ENCODE data around the gene FBXL13. TPM values are rescaled to one million over a fixed set of nuclear protein-coding genes. Genes with fewer than 3 reads are reported as not detected.

The FBXL13 gene
- total and polyA plus RNA-seq, 10 of the 15 experiments (the other 5 are each of a cell fraction or from before 2014, with no cell fraction given): 0.08 to 0.95 (median 0.28) TPM; not detected in 2

- DNase-seq (ENCODE audit: low read depth, low spot score) (no peak), ATAC-seq (no peak), FAIRE-seq (no peak)
- Histone ChIP-seq H3K4me2 (ENCODE audit: control insufficient read depth, insufficient read depth) (no peak overlapping the region), H2AFZ (ENCODE audit: control insufficient read depth, low read depth, low read length) (no peak overlapping the region), H3K36me3 (ENCODE audit: control insufficient read depth in 2 of 2, insufficient read depth in 2 of 2, low read length in 1 of 2) (peaks cover 0 to 13% of the 10 kb centered on the region in 2 experiments; a peak in 2 of 4 replicates), H3K27me3 (replicated peaks in 1 of 2; ENCODE audit: control insufficient read depth in 2 of 2, insufficient read depth in 2 of 2, low read length in 1 of 2) (no peaks in the 10 kb centered on the region), H3K4me3 (no peak overlapping the region), H3K4me1 (ENCODE audit: control insufficient read depth, insufficient read depth, low read length) (no peaks in the 10 kb centered on the region), H3K9ac (ENCODE audit: control insufficient read depth, insufficient read depth, low read length) (no peak overlapping the region), H3K27ac (ENCODE audit: control insufficient read depth, insufficient read depth) (no peak overlapping the region), H4K20me1 (ENCODE audit: control insufficient read depth, insufficient read depth) (no peaks in the 10 kb centered on the region), H3K9me3 (replicated peaks; ENCODE audit: control insufficient read depth, insufficient read depth, low read length) (no peaks in the 10 kb centered on the region), H3K79me2 (ENCODE audit: control insufficient read depth, insufficient read depth, low read length) (no peaks in the 10 kb centered on the region)
- ChIA-PET RAD21 (ENCODE audit: unreplicated experiment) (no interaction called here), CTCF (interaction anchor here (0.6 to 1.0 kb wide), 2 partner anchors 9 to 16 kb away, joined by 4 to 5 read pairs; no protein-coding TSS in a partner anchor), POLR2A (no interaction called here), SMC1A (ENCODE audit: uncharacterized antibody, unreplicated experiment) (interaction anchor here (0.5 kb wide), 1 partner anchor 41 kb away, joined by 4 read pairs; no protein-coding TSS in a partner anchor)
- BruUV-seq (replicated peaks): no TSS peak
- 46% methylated on average over 2 of the region's 2 CpGs for WGBS (ENCODE audit: insufficient coverage, insufficient replicate concordance, low lambda C conversion rate, missing lambda C conversion rate)
- no peak for TF ChIP-seq DPF2 (IDR thresholded peaks at IDR 0.05)
- TF ChIP-seq RCOR1 (conservative IDR thresholded peaks at IDR 0.05; ENCODE audit: low read depth, low read length): no peak
- no peak for TF ChIP-seq ZNF207 (IDR thresholded peaks at IDR 0.05; ENCODE audit: borderline replicate concordance)
- no peak for TF ChIP-seq SUZ12 (IDR thresholded peaks at IDR 0.05; ENCODE audit: unreplicated experiment)
- TF ChIP-seq WRNIP1 (IDR thresholded peaks at IDR 0.05; ENCODE audit: borderline replicate concordance, low read depth, low read length): no peak
- no peak for TF ChIP-seq FOXK2 (IDR thresholded peaks at IDR 0.05)
- TF ChIP-seq NFXL1 (IDR thresholded peaks at IDR 0.05; ENCODE audit: borderline replicate concordance): no peak
- TF ChIP-seq, protein P1, sequence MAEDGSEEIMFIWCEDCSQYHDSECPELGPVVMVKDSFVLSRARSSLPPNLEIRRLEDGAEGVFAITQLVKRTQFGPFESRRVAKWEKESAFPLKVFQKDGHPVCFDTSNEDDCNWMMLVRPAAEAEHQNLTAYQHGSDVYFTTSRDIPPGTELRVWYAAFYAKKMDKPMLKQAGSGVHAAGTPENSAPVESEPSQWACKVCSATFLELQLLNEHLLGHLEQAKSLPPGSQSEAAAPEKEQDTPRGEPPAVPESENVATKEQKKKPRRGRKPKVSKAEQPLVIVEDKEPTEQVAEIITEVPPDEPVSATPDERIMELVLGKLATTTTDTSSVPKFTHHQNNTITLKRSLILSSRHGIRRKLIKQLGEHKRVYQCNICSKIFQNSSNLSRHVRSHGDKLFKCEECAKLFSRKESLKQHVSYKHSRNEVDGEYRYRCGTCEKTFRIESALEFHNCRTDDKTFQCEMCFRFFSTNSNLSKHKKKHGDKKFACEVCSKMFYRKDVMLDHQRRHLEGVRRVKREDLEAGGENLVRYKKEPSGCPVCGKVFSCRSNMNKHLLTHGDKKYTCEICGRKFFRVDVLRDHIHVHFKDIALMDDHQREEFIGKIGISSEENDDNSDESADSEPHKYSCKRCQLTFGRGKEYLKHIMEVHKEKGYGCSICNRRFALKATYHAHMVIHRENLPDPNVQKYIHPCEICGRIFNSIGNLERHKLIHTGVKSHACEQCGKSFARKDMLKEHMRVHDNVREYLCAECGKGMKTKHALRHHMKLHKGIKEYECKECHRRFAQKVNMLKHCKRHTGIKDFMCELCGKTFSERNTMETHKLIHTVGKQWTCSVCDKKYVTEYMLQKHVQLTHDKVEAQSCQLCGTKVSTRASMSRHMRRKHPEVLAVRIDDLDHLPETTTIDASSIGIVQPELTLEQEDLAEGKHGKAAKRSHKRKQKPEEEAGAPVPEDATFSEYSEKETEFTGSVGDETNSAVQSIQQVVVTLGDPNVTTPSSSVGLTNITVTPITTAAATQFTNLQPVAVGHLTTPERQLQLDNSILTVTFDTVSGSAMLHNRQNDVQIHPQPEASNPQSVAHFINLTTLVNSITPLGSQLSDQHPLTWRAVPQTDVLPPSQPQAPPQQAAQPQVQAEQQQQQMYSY (CRISPR knock-in tag; IDR thresholded peaks at IDR 0.05): no peak
- TF ChIP-seq CTCF (IDR thresholded peaks at IDR 0.05 in 2 of 3, conservative IDR thresholded peaks at IDR 0.05 in 1 of 3; ENCODE audit: control insufficient read depth in 2 of 3, extremely low read depth in 1 of 3, insufficient read depth in 1 of 3, low read depth in 3 of 3, low read length in 3 of 3): no peak
- intact Hi-C loops (cut with micrococcal nuclease; ENCODE audit: unreplicated experiment) (no loop called here), in situ Hi-C loops (cut with MboI) (no loop called here)
Observed at GRCh38 chr7:103101543-103101942, 26.9 kb upstream of the FBXL13 start.

Data from GM12878 (cell line).